GM21825 (cell line): ENCODE measurements around the gene GPR146.

ENCODE experiments used
- ATAC-seq: cut with Tn5 transposase; IDR thresholded peaks from one replicate; pipeline ENCODE4 v1.9.1; 2021; ENCODE audit warnings: mild to moderate bottlenecking, moderate library complexity; ENCODE audit not compliant: unreplicated experiment

Gene GPR146

GRCh38 chr7:1090686-1091643 is 46.6 kb downstream of the GPR146 start:
- ATAC-seq, result no peak

- no peak for ATAC-seq
Measured at GRCh38 chr7:1091644-1092027, 47.3 kb downstream of the GPR146 start.

GRCh38 chr7:1092161-1092632 is 47.9 kb downstream of the GPR146 start:
- ATAC-seq, result no peak

- ATAC-seq, result no peak
Measured at GRCh38 chr7:1092806-1093501, 48.6 kb downstream of the GPR146 start.

- ATAC-seq, result no peak
Measured at GRCh38 chr7:1093502-1093843, 49.1 kb downstream of the GPR146 start.

GRCh38 chr7:1093916-1094508 is 49.7 kb downstream of the GPR146 start:
- no peak for ATAC-seq

- no peak for ATAC-seq
Measured at GRCh38 chr7:1094870-1095269, 50.5 kb downstream of the GPR146 start.

- no peak for ATAC-seq
Measured at GRCh38 chr7:1095621-1096155, 51.3 kb downstream of the GPR146 start.

GRCh38 chr7:1096156-1097119 is 52.1 kb downstream of the GPR146 start:
- ATAC-seq, result no peak

- no peak for ATAC-seq
Measured at GRCh38 chr7:1097120-1097504, 52.8 kb downstream of the GPR146 start.

- ATAC-seq, result no peak
Measured at GRCh38 chr7:1098243-1099153, 54.2 kb downstream of the GPR146 start.

- ATAC-seq, result no peak
Measured at GRCh38 chr7:1099154-1099542, 54.8 kb downstream of the GPR146 start.

GRCh38 chr7:1099637-1100036 is 55.3 kb downstream of the GPR146 start:
- no peak for ATAC-seq

- ATAC-seq, result no peak
Measured at GRCh38 chr7:1100386-1100785, 56.0 kb downstream of the GPR146 start.

GRCh38 chr7:1100834-1101562 is 56.7 kb downstream of the GPR146 start:
- no peak for ATAC-seq

- ATAC-seq, result no peak
Measured at GRCh38 chr7:1101563-1102431, 57.5 kb downstream of the GPR146 start.

- ATAC-seq, result peak; percentile 44
Measured at GRCh38 chr7:1103009-1103788, 58.9 kb downstream of the GPR146 start.
